Muscle layer of duodenum (tissue), 2 donors: ENCODE measurements around the gene ARHGEF28.

ENCODE experiments used
- H3K27ac ChIP-seq: one replicate; pipeline ENCODE4 v1.7.0; 2013; ENCODE audit warnings: mild to moderate bottlenecking, low read length
- H3K27me3 ChIP-seq: one replicate; pipeline ENCODE4 v1.7.0; 2013; ENCODE audit warnings: low read depth, mild to moderate bottlenecking, control low read depth, low read length
- H3K36me3 ChIP-seq, 2 donors: one replicate each; pipeline ENCODE4 v1.7.0; 2013; ENCODE audit warnings: low read length in 2 of 2, control low read depth in 1 of 2, mild to moderate bottlenecking in 1 of 2; ENCODE audit not compliant: insufficient read depth in 2 of 2, control insufficient read depth in 1 of 2
- H3K4me1 ChIP-seq, 2 donors: one replicate each; pipeline ENCODE4 v1.7.0; 2013; ENCODE audit warnings: low read length in 2 of 2, mild to moderate bottlenecking in 2 of 2, control low read depth in 1 of 2, moderate library complexity in 1 of 2; ENCODE audit not compliant: insufficient read depth in 2 of 2, control insufficient read depth in 1 of 2
- H3K4me3 ChIP-seq, 2 donors: one replicate each; pipeline ENCODE4 v1.7.0; 2013; ENCODE audit warnings: low read length in 2 of 2, low read depth in 1 of 2, mild to moderate bottlenecking in 1 of 2
- H3K9me3 ChIP-seq, 2 donors: one replicate each; pipeline ENCODE4 v1.7.0; 2013; ENCODE audit warnings: low read length in 2 of 2, control low read depth in 1 of 2, mild to moderate bottlenecking in 1 of 2; ENCODE audit not compliant: control insufficient read depth in 1 of 2
- donor health status: healthy.

The ARHGEF28 gene

DNA sequence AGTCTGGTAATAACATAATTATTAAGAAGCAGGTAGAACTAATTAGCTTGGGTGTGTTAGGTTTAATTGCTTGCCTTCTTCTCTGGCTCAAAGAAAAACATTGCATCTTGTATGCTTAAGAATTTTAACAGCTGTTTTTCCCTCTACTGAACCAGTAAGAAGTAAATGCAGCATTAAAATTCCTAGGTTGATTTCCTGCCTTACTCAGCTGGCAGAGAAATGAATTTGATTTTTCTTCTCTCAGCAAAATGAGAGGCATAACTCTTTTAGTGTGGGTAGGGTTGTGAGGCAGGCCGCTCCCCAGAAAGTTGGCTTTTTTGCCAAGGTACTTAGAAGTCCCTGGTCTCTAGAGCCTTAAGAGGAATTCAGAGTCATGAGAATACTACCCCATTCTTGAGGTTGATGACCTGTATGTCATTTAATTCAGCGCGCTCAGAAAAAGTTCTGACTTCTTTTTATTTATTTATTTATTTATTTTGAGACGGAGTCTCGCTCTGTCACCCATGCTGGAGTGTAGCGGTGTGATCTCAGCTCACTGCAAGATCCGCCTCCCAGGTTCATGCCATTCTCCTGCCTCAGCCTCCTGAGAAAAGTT is 302.6 kb downstream of the ARHGEF28 start:
- no peaks in the 10 kb centered on the region for H3K9me3 ChIP-seq
- H3K36me3 ChIP-seq, result no peaks in the 10 kb centered on the region
- H3K27ac ChIP-seq, result no peak overlapping the region
- no peaks in the 10 kb centered on the region for H3K4me1 ChIP-seq
- no peak overlapping the region for H3K4me3 ChIP-seq
- no peaks in the 10 kb centered on the region for H3K27me3 ChIP-seq

DNA sequence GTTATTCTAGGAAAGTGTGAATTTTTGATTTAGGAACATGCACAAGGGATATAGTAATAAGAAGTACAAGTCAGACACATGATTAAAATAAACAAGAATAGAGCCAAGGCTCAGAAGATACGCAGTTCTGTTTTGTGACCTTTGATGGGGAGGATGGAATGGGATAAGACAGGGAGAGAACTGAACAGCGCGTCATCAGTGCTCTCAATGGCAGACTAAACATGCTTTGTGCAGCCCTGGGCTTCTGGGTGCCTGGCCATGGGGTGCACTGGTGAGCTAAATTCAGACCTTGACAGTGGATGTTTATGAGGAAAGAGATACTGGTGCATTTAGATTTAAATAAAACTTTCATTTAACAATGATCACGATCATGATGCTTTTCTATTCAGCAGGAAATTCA is 309.7 kb downstream of the ARHGEF28 start:
- H3K4me1 ChIP-seq, result no peaks in the 10 kb centered on the region

GRCh38 chr5:73938280-73938937 is 312.4 kb downstream of the ARHGEF28 start:
- H3K4me3 ChIP-seq, result no peak overlapping the region
- peaks cover 0 to 3% of the 10 kb centered on the region in 2 donors for H3K9me3 ChIP-seq
- no peak overlapping the region for H3K27ac ChIP-seq
- no peaks in the 10 kb centered on the region for H3K36me3 ChIP-seq
- H3K27me3 ChIP-seq, result no peaks in the 10 kb centered on the region
- no peaks in the 10 kb centered on the region for H3K4me1 ChIP-seq

More for the DNA sequence above, 309.7 kb downstream of the ARHGEF28 start:
- Histone ChIP-seq H3K4me3 (no peak overlapping the region), H3K9me3 (no peaks in the 10 kb centered on the region), H3K27ac (no peak overlapping the region), H3K27me3 (no peaks in the 10 kb centered on the region), H3K36me3 (no peaks in the 10 kb centered on the region)

DNA sequence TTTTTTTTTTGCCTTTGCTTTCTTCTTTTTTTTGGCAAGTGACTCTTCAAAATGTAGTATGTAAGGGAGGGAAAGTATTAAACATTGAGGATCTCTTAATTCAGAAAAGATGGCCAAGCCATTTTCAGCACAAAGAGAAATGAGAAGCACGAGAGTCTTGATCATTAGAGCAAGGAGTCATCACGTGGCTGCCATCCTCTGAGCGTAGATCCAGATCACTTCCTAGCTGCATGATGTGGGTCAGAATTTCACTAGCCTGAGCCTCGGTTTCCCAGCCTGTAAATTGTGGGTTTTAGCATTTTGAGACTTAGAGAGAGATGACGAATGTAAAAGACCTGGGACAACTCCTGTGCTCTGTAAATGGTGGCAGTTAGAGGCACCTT is 312.9 kb downstream of the ARHGEF28 start:
- H3K4me1 ChIP-seq, result no peaks in the 10 kb centered on the region
- H3K36me3 ChIP-seq, result no peaks in the 10 kb centered on the region
- no peak overlapping the region for H3K27ac ChIP-seq
- peaks cover 0 to 3% of the 10 kb centered on the region in 2 donors for H3K9me3 ChIP-seq
- no peak overlapping the region for H3K4me3 ChIP-seq
- H3K27me3 ChIP-seq, result no peaks in the 10 kb centered on the region

GRCh38 chr5:73939557-73939956 is 313.6 kb downstream of the ARHGEF28 start:
- peaks cover 0 to 3% of the 10 kb centered on the region in 2 donors for H3K9me3 ChIP-seq

DNA sequence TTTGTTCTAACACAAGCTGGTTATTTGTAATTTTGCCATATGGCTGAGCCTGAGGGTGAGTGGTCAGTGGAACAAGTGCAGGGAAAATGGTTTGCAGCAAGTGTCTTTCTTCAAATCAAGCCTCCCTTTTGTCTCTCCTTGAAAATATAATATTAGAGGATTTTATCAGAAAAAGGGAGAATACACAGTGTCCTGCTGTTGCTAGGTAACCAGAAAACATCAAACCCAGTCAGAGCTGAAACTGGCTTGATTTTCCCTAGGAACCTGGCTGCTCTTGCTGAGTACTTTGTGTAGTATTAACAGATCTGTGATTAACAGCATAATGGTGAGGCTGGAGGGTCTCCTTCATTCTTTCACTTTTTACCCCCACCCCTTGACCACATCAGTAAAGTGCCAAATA is 314.0 kb downstream of the ARHGEF28 start:
- no peaks in the 10 kb centered on the region for H3K4me1 ChIP-seq
- no peaks in the 10 kb centered on the region for H3K36me3 ChIP-seq
- H3K4me3 ChIP-seq, result no peak overlapping the region
- no peak overlapping the region for H3K27ac ChIP-seq
- peaks cover 0 to 3% of the 10 kb centered on the region in 2 donors for H3K9me3 ChIP-seq
- H3K27me3 ChIP-seq, result no peaks in the 10 kb centered on the region

More at GRCh38 chr5:73939557-73939956, 313.6 kb downstream of the ARHGEF28 start:
- Histone ChIP-seq H3K27ac (no peak overlapping the region), H3K4me3 (no peak overlapping the region), H3K4me1 (no peaks in the 10 kb centered on the region), H3K27me3 (no peaks in the 10 kb centered on the region), H3K36me3 (no peaks in the 10 kb centered on the region)

- no peaks in the 10 kb centered on the region for H3K27me3 ChIP-seq
- H3K27ac ChIP-seq, result no peak overlapping the region
- peaks cover 0 to 3% of the 10 kb centered on the region in 2 donors for H3K9me3 ChIP-seq
- no peaks in the 10 kb centered on the region for H3K4me1 ChIP-seq
- no peak overlapping the region for H3K4me3 ChIP-seq
- no peaks in the 10 kb centered on the region for H3K36me3 ChIP-seq
Measured at GRCh38 chr5:73940801-73941200, 314.8 kb downstream of the ARHGEF28 start.

- Histone ChIP-seq H3K4me1 (peaks cover 0 to 3% of the 10 kb centered on the region in 2 donors), H3K27me3 (no peaks in the 10 kb centered on the region), H3K27ac (no peak overlapping the region), H3K9me3 (peaks cover 0 to 3% of the 10 kb centered on the region in 2 donors), H3K4me3 (no peak overlapping the region), H3K36me3 (no peaks in the 10 kb centered on the region)
Measured at GRCh38 chr5:73942783-73943182, 316.8 kb downstream of the ARHGEF28 start.

DNA sequence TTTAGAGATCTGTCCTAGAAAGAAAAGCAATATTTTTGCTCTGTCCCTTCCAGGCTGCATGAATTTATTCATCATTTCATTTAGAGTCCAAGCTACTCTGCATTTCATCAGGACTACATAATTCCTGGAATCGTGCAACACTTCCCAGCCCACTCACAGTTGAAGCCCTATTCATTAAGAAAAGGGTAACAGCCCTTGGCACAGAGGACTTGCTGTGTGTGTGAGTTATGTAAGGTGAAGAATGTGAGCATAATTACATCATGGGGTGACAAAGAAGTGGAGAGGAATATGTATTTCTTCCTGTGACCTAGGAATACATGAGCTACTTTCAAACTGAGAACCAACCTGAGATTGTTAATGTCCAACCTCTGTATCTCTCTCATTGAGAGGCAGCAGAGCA is 317.4 kb downstream of the ARHGEF28 start:
- Histone ChIP-seq H3K27me3 (no peaks in the 10 kb centered on the region), H3K36me3 (no peaks in the 10 kb centered on the region), H3K4me3 (no peak overlapping the region), H3K4me1 (peaks cover 0 to 10% of the 10 kb centered on the region in 2 donors), H3K27ac (no peak overlapping the region), H3K9me3 (peaks cover 0 to 3% of the 10 kb centered on the region in 2 donors)

DNA sequence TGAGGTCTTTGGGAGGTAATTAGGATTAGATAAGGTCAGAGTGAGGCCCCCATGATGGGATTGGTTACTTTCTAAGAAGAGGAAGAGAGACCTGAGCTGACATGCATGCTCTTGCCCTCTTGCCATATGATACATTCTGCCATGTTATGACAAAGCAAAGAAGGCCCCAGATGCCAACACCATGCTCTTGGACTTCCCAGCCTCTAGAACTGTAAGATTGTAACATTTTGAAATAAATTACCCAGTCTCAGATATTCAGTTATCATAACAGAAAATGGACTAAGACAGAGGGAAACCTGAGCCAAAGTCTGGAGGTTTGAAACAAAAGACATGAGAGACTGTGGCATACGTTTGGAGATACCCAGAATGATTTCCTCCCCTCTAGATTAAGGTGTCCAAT is 318.6 kb downstream of the ARHGEF28 start:
- Histone ChIP-seq H3K36me3 (no peaks in the 10 kb centered on the region), H3K4me3 (no peak overlapping the region), H3K4me1 (peaks cover 0 to 15% of the 10 kb centered on the region in 2 donors), H3K27ac (no peak overlapping the region), H3K27me3 (no peaks in the 10 kb centered on the region), H3K9me3 (peaks cover 0 to 3% of the 10 kb centered on the region in 2 donors)

DNA sequence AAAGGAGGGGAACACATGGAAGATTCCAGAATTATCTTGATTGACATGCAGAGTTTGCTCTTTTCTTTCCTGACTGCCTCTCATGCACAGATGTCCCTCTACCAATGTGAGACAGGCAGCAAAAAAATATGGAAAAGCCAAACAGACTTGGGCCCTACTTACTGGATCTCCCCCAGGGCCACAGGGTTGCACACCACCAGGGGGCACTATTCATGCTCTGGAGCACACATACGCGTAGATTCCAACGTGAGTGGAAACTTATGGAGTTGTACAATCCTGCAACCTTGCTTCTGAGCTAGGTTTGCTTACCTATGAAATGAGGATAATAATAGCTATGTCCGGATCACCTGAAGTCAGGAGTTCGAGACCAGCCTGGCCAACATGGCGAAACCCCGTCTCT is 319.5 kb downstream of the ARHGEF28 start:
- Histone ChIP-seq H3K27me3 (no peaks in the 10 kb centered on the region), H3K9me3 (peaks cover 0 to 3% of the 10 kb centered on the region in 2 donors), H3K36me3 (no peaks in the 10 kb centered on the region), H3K4me3 (no peak overlapping the region), H3K27ac (no peak overlapping the region), H3K4me1 (peaks cover 0 to 15% of the 10 kb centered on the region in 2 donors)

DNA sequence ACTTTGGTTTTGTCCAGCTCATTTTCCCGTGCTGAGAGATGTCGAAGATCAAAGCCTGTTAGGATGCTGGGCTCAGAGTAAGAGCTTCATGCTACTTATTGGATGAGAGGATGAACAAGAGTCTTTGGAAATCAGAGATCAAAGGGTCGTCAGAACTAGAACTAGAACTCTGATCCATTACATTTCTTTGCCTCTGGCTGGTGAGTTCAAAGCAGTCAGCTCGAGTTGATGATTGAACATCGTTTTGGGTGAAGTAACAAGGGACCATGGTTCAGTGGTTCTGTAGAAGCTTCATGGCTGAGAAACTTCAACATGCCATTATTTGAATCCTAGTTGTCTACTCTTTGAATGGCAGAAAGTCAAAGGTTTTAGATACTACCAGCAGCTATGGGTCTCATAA is 320.3 kb downstream of the ARHGEF28 start:
- no peak overlapping the region for H3K27ac ChIP-seq
- no peaks in the 10 kb centered on the region for H3K36me3 ChIP-seq
- H3K9me3 ChIP-seq, result peaks cover 0 to 3% of the 10 kb centered on the region in 2 donors

More for the DNA sequence above, 320.3 kb downstream of the ARHGEF28 start:
- H3K4me1 ChIP-seq, result peaks cover 0 to 15% of the 10 kb centered on the region in 2 donors
- no peak overlapping the region for H3K4me3 ChIP-seq
- H3K27me3 ChIP-seq, result no peaks in the 10 kb centered on the region
